Activated CD8-positive, alpha-beta memory T cell treated with anti-CD3 and anti-CD28 coated beads, Interleukin-2, amount 50 U/mL, for 24 hours (primary cell): ENCODE data around the gene CA14.
"Not testable (repeated sequence)": the region's sequence is repeated elsewhere in the genome, so short reads cannot be mapped to it uniquely, and the experiment has no call there.

ENCODE experiments used
- DNase-seq: peaks from one replicate; pipeline ENCODE4 v3.0.0-alpha.2; 2020; ENCODE audit errors: extremely low read depth

Gene CA14

DNA sequence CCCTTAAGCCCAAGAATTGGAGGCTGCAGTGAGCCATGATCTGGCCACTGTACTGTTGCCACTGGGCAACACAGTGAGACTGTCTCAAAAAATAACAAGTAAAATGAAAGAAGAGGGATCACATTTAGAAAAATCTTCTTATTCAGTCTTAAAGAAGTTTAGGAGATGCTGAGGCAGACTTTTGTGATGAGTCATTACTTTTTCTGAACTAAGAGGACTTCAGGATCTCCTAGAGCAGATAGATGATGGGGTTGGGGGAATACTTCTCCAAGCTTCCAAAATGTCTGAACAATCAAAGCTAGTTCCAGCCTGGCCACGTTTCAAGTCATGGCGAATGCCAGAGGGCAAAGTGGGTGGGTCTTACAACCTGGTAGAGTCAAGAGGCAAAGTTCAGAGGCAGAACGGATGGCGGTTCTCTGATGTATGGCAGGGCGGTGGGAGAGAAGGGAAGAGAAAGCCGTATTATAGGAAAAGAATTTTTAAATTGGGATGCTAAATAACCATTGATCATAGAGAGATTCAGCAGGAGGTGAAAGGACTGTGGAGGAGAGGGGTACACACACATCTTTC, 22.6 kb downstream of the CA14 start:
- no peak for DNase-seq

DNA sequence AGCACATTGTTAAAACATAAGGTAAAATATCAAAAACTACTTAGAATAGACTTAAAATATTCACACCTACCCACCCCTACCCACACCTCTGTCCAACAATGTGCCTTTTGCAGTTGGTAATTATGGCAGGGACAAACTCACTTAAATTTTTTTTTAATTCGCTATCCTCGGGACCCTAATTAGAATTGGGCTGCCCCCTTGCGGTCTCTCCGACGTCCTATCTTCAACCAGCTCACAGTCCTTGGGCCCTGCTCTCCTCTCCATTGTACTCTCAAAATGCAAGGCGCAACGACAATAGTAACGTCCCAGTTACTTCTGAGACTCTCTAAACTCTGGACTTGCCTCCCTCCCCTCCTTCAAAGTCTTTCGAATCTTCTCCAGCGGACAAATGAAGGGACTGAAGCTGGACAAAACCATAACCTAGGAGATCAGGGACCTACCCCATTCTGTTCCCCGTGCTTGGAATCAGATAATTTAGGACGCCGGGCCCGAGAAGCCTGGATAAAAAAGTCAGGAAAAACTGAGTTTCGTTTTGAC, 23.7 kb downstream of the CA14 start:
- no peak for DNase-seq

DNA sequence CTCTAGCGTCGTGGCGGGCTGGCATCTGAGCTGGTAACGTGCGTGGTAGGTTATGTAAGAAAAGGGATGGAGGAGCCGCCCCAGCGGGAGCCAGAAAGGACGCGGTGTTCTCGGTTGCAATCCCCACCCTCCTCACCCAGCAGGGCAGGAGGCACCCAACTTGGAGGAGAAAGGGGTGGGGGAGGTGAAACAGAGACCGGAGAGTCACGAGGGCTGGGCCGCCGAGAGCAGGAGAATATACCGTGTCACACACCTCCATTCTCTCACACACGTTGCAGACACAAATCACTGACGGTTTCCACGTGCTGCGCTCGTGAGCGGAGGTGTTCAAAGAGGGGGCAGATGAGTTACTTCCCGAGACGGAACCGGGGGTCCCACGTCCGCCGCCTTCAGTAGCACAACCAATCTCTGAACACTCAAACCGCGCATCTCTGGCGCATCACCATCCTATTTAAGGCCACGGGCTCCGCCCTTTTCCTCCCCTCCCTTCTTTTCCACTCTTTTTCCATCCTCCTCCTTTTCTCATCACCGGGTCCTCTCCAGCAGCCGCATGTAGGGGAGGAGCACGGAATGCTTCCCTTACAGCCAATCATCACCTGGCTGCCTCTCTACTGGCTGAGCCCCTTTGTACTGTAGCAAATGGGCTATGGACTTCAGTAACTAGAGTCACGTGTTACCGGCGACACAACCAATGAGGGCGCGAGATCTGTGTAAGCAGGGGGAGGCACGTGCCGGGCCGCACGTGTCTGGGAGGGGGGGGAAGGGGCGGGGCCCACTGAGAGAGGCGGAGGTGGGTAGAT, 24.4 kb downstream of the CA14 start, which contains the start of gene CIART:
Gene CIART (plus strand): TSS at position 797 of the 800 bp plus-strand sequence. CDS start 714 bp downstream, outside the sequence.
- DNase-seq: peak; percentile 34

DNA sequence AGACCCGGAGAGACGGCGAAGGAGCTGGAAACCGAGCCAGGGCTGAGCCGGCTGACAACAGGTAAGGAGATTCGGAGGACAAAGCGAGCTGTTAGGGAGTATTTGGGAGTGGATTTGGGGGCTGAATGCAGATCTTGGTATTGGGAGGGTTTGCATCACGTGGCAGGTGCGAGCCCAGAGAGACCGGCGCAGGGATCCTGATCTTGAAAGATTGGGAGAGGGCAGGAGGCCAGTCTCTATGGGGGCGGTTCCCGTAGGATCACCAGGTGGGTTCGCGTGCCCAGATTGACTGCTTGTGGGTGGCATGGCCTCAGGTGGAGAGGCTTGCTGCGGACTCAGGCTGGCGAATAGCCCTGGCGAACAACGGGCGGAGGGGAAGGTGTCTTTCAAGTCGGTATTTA, 25.0 kb downstream of the CA14 start:
- DNase-seq: no peak

DNA sequence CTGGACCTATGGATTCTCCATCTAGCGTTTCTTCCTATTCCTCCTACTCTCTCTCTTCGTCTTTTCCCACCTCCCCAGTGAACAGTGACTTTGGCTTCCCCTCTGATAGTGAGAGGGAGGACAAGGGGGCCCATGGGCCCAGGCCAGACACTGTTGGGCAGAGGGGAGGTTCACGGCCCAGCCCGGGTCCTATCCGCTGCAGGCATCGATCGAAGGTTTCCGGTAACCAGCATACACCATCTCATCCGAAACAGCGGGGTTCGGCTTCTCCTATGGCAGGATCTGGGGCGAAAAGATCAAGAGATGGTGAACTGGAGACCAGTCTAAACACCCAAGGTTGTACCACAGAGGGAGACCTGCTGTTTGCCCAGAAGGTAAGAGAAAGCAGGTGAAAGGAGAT, 25.7 kb downstream of the CA14 start:
- no peak for DNase-seq

DNA sequence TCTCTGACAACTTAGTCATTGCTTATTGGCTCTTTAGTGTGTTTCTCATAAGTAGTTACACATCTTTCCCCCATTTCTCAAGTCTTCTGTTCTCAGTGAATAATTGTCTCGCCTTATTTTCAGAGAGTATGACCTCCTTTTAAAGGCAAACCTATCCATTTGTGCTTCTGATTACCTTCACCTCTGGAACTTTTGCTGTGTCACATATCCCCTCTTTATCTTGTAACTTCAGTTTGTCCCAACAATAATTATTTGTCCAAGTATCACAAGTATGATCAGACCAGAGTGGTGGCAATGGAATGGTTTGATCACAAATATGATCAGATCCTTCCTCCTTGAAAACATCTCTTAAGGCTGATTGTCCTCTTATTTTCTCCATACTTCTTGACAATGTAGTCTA, 30.8 kb downstream of the CA14 start:
- no peak for DNase-seq

DNA sequence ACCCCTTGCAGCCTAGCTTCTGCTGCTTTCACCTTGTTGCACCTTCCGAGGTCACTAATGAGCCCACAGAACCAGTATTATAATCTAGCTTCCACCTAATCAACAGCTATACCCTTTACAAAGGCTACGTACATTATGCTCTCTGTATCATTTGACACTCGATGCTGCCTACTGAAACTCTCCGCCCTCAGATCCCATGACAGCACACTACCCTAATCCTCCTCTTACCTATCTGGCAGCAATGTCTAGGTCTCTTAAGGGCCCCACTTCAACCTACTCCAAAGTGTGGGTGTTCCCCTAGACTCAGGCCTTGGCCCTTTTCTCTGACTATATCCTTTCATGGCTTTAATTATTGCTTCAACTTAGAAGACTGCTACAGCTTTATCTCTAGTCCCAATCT, 31.2 kb downstream of the CA14 start:
- DNase-seq: no peak

DNA sequence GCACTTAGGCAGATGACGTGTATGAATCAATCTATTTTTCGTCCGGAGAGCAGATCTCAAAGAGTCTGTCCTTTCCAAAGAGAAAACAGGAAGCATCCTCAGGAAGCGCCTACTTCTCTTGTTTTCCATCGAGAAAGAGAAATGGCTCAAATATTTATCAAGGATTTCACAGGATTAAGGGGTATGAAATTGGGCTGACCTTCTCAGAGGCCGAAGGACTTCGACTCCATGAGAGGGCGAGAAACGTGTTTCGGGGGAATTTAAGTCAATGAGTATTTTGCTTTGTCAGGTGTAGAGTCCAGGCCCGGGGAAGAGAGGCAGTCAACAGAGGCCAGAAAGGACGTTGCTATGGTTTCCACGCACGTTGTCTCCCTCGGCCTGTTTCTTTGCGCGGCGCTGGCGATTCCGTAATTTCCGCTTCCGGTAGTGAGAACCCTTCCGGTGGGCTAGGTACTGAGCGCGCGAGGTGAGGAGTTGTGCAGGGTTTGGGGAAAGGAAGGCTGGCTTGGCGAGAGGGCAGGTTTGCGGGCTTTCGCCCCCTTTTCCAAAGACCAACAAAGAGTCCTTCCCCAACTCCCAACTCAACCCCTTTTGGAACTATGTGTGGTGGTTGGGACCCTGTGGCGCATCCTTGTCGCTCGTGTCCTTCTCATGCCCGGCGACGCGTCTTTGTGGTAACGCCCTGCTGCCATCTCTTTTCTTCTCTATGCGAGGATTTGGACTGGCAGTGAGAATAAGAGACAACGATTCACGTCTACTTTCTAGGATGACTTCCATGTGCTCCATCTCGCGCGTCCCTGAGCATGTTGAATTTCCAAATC, 36.1 kb downstream of the CA14 start, which contains the start of gene MRPS21:
Gene MRPS21 (plus strand): TSS at position 429 of the 821 bp plus-strand sequence. CDS start 506 bp downstream, outside the sequence.
- DNase-seq: peak; percentile 79

DNA sequence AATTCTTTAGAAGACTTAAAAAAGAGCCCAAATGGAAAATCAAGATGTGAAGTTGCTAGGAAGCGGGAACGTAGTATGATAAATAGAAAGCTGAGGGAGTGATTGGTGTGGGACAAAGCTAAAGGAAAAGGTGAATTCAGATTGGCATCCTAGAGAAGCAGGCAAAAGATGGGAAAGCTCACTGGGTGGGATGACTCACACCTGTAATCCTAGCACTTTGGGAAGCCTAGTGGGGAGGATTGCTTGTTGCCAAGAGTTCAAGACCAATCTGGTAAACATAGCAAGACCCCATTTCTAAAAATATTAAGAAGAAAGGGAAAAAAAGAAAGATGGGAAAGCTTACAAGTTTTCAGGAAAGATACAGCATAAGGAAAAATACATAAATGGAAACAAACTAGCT, 37.9 kb downstream of the CA14 start:
- DNase-seq: no peak

DNA sequence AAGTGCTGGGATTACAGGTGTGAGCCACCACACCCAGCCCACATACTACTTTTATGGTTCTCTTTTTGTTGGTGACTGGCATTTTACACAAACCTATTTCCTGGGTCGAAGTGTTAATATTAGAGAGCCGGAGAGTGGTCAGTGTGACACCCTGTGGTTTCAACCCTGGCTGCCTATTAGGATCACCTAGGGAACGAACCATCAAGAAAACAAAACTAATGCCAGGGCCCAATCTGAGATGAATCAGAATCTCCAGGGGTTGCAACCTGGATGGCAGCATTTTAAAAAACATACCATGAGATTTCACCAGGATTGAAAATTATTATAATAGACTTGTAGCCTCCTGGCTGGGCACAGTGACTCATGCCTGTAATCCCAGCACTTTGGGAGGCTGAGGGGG, 42.1 kb downstream of the CA14 start:
- DNase-seq: no peak

DNA sequence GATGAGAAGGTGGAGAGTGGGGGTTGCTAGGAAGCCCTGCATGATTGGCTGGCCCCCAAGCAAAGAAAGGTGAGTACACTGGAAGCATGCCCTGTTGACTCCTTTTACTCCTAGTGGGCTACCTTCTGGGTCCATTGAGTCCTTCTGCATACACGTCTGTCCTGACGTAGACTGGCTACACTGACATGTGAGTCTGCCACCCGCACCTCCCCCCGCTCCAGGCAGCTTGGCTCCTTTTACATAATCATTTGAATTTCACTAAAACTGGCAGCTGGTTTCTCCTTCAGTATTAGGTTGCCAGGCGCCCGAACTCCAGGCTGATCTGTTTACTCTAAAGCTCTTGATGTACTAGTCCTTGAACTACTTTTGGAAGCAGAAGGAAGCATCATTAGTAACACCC, 44.8 kb downstream of the CA14 start:
- no peak for DNase-seq

DNA sequence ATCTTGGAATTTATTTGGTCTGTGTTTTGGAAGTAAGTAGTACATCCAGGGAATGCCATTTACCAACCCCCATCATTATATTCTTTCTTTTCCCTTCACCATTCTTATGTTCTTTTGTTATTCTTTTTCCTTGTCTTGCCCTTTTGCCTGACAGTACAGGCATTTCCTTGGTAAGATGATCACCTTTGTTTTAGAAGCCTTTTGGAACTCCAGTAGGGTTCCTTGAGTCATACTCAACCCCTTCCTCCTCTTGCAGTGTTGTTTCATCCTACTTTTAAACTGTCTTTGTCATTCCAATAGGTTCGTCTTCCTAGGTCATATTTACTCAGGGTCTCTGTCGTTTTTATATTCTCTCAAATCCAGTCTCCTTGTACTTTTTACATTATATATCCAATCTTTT, 45.3 kb downstream of the CA14 start:
- no peak for DNase-seq

DNA sequence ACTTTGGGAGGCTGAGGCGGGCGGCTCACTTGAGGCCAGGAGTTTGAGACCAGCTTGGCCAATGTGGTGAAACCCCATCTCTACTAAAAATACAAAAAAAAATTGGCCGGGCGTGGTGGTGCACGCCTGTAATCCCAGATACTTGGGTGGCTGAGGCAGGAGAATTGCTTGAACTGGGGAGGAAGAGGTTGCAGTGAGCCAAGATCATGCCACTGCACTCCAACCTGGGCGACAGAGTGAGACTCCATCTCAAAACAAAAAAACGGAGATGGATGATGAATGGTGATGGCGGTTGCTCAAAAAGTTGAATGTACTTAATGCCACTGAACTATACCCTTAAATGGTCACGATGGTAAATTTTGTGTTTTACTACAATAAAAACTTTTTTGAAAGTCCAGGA, 51.0 kb downstream of the CA14 start:
- DNase-seq: not testable (repeated sequence)

DNA sequence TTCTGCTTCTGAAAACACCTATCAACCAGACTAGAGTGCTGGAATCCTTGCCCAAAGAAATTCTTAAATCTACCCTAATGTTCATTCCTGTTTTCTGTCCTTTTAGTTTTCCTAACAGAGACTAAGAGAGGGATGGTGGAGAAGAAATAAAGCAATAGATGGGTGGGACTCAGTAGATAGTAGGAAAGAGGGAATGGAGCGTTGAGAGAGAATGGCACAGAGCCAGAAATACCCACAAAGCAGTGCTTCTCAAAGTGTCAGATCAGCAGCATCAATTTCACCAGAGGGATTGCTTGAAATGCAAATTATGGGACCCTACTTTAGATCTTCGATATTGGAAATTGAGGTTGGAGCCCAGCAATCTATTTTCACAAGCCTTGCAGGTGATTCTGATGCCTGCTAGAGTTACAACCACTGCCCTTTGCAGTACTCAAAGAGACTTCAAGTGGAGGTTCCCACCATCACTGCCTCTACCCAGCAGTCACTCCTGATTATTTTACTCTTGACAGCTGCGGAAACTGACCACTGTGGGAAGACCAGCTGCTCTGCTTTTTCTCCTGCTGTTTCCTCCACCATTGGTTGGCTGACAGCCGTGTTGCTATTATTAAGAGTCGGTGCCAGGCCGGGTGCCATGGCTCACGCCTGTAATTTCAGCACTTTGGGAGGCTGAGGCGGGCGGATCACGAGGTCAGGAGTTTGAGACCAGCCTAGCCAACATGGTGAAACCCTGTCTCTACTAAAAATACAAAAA, 52.4 kb downstream of the CA14 start:
- no peak for DNase-seq

DNA sequence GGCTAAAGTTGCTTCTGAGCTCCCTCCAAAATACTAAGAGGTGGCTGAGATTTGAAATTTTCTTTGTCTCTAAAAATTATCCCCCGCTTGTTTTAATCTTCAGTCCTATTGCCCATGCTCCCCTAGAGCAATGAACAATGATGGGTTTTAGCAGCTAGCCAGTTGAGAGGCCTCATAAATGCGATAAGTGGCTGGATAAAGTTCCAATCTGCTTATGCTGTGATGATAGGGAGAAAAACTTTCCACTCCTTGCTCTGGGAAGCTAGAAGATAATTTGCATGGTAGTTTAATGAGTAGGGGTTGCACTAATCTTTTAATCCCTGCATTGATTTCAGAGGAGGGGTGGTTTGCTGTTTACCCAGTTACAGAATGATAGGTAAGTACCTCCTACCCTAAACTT, 54.2 kb downstream of the CA14 start:
- no peak for DNase-seq
